Lower leg skin (tissue), 3 donors: Measurements from ENCODE around the gene HP1BP3.

Source experiments
- CTCF ChIP-seq, 3 donors: fragments of 450-650 bp; IDR thresholded peaks; one replicate each; pipeline ENCODE4 v1.5.1; 2016; ENCODE audit warnings: antibody characterized with exemption in 3 of 3, mild to moderate bottlenecking in 3 of 3, moderate library complexity in 2 of 3
- POLR2A ChIP-seq, 2 donors: fragments of 450-650 bp; IDR thresholded peaks; one replicate each; pipeline ENCODE4 v1.6.1; 2016 to 2017; ENCODE audit warnings: antibody characterized with exemption in 2 of 2, mild to moderate bottlenecking in 1 of 2, moderate library complexity in 1 of 2

DNA sequence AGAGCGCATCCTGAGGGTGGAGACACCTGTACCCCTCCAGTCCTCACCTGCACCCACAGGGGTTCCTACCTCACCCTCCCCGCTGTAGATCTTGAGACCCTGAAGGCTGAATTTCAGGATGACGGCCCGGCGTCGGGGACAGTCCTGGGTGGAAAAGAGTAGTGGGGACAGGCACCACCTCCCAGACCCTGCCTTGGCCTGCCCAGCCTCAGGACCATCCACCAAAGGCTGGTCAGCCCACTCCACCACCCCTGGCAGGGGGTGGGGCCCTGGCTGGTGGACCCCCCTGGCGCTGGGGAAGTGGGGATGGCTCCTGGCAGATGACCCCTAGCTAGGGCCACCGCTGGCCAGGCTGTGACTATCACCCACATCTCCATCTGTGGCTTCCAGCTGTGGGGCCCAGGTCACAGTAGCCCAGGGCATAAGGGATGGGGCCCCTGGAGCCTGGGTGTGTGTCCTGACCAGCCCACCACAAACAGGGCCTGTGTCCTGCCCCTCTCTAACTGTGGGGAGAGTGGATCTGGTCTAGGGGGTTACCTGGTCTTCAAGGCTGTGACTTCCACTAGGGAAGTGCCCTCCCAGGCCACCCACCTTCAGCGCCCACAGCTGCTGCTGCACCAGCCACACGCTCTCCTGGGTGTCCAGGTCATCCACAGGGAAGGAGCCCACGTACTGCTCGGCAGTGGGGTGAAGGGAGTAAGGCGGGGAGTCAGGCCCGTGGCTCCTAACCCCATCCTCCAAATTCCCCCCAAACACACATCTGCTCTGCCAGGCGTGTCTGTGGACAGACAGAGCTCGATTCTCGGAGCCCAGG, 60.0 kb downstream of the HP1BP3 start:
- TF ChIP-seq CTCF (IDR thresholded peaks at IDR 0.05): no peak
- TF ChIP-seq POLR2A (IDR thresholded peaks at IDR 0.05): no peak
